CD14-positive monocyte (primary cell): ENCODE results near the gene CTNNA3. TPM values are rescaled to one million over a fixed set of nuclear protein-coding genes. Genes with fewer than 3 reads are reported as not detected.

Experiments used
- DNase-seq, 3 donors: peaks; one replicate each; pipeline ENCODE4 v3.0.0-alpha.2; 2011 to 2022
- H2AFZ ChIP-seq: 2 replicates; pipeline ENCODE4 v1.6.0; 2012; ENCODE audit warnings: mild to moderate bottlenecking, low read depth, low read length, inconsistent platforms; ENCODE audit not compliant: insufficient read depth, poor library complexity, severe bottlenecking
- H3K27ac ChIP-seq, 2 donors: 1 replicate in 1 of 2; 2 replicates in 1 of 2; pipeline ENCODE4 v1.5.1; 2012 to 2013; ENCODE audit warnings: low read length in 2 of 2, control low read depth in 1 of 2, inconsistent platforms in 1 of 2, low read depth in 1 of 2, mild to moderate bottlenecking in 1 of 2
- H3K27me3 ChIP-seq, 2 donors: one replicate each; pipeline versions ENCODE4 v1.6.0 to v1.6.1; 2011 to 2013; ENCODE audit warnings: low read length in 2 of 2; ENCODE audit not compliant: control insufficient read depth in 2 of 2, insufficient read depth in 2 of 2
- H3K36me3 ChIP-seq, 2 donors: replicated peaks in 1 of 2; 1 replicate in 1 of 2; 2 replicates in 1 of 2; pipeline versions ENCODE4 v1.5.1 to v1.6.1; 2012 to 2013; ENCODE audit warnings: low read length in 2 of 2, control low read depth in 1 of 2, inconsistent platforms in 1 of 2, mild to moderate bottlenecking in 1 of 2; ENCODE audit not compliant: insufficient read depth in 2 of 2, control insufficient read depth in 1 of 2
- H3K4me1 ChIP-seq, 2 donors: 1 replicate in 1 of 2; 2 replicates in 1 of 2; pipeline versions ENCODE4 v1.5.1 to v1.6.1; 2012 to 2013; ENCODE audit warnings: low read length in 2 of 2, control low read depth in 1 of 2, inconsistent platforms in 1 of 2, mild to moderate bottlenecking in 1 of 2, moderate library complexity in 1 of 2; ENCODE audit not compliant: insufficient read depth in 2 of 2, control insufficient read depth in 1 of 2
- H3K4me2 ChIP-seq: replicated peaks from 2 replicates; pipeline ENCODE3; 2012; ENCODE audit warnings: low read length, moderate library complexity, mild to moderate bottlenecking; ENCODE audit not compliant: poor library complexity, severe bottlenecking; ENCODE audit errors: extremely low read depth
- H3K4me3 ChIP-seq, 3 experiments: fragments of 200-600 bp in 1 of 3; sonication (generic) in 1 of 3; replicated peaks in 1 of 3; 1 replicate in 2 of 3; 2 replicates in 1 of 3; pipeline ENCODE4 v1.5.1; 2011 to 2013; ENCODE audit warnings: low read length in 3 of 3, mild to moderate bottlenecking in 3 of 3, control low read depth in 2 of 3, low read depth in 2 of 3, inconsistent platforms in 1 of 3, moderate library complexity in 1 of 3
- H3K79me2 ChIP-seq: 2 replicates; pipeline ENCODE4 v1.6.0; 2012; ENCODE audit warnings: mild to moderate bottlenecking, control low read depth, inconsistent platforms, low read length, moderate library complexity; ENCODE audit not compliant: insufficient read depth
- H3K9ac ChIP-seq: 2 replicates; pipeline ENCODE4 v1.6.0; 2017; ENCODE audit warnings: low read length, mild to moderate bottlenecking; ENCODE audit not compliant: insufficient read depth, poor library complexity, severe bottlenecking
- H3K9me3 ChIP-seq, 2 donors: replicated peaks in 1 of 2; 1 replicate in 1 of 2; 2 replicates in 1 of 2; pipeline versions ENCODE4 v1.5.1 to v1.6.1; 2012 to 2013; ENCODE audit warnings: low read length in 2 of 2, control low read depth in 1 of 2; ENCODE audit not compliant: control insufficient read depth in 1 of 2, insufficient read depth in 1 of 2
- H4K20me1 ChIP-seq: 2 replicates; pipeline ENCODE4 v1.6.0; 2012; ENCODE audit warnings: mild to moderate bottlenecking, low read length, control low read depth, moderate library complexity; ENCODE audit not compliant: insufficient read depth
- H3K27ac Mint-ChIP-seq, 7 donors: one replicate each; pipeline ENCODE4 v1.8.0; 2020; ENCODE audit warnings: mild to moderate bottlenecking in 7 of 7, mixed read lengths in 7 of 7, moderate library complexity in 6 of 7, inconsistent platforms in 2 of 7
- H3K27me3 Mint-ChIP-seq, 3 donors: one replicate each; pipeline ENCODE4 v1.8.0; 2021 to 2022; ENCODE audit warnings: low read depth in 3 of 3, mild to moderate bottlenecking in 3 of 3, mixed read lengths in 3 of 3, moderate library complexity in 3 of 3, inconsistent platforms in 1 of 3
- H3K36me3 Mint-ChIP-seq, 2 donors: one replicate each; pipeline ENCODE4 v1.8.0; 2020; ENCODE audit warnings: mixed read lengths in 2 of 2, inconsistent platforms in 1 of 2, mild to moderate bottlenecking in 1 of 2
- H3K4me1 Mint-ChIP-seq: one replicate; pipeline ENCODE4 v1.8.0; 2020; ENCODE audit warnings: mild to moderate bottlenecking, mixed read lengths
- H3K4me3 Mint-ChIP-seq, 2 donors: one replicate each; pipeline ENCODE4 v1.8.0; 2020; ENCODE audit warnings: mild to moderate bottlenecking in 2 of 2, mixed read lengths in 2 of 2, moderate library complexity in 1 of 2
- H3K9me3 Mint-ChIP-seq, 7 donors: one replicate each; pipeline ENCODE4 v1.8.0; 2020 to 2022; ENCODE audit warnings: mixed read lengths in 7 of 7, mild to moderate bottlenecking in 6 of 7, moderate library complexity in 6 of 7, inconsistent platforms in 2 of 7
- CTCF ChIP-seq: fragments of 200-600 bp; IDR thresholded peaks from one replicate; pipeline ENCODE4 v1.8.0; 2022; ENCODE audit warnings: antibody characterized with exemption, mild to moderate bottlenecking
- WGBS: methylation state at CpG from one replicate; pipeline ENCODE4 v1.1.5; 2013; ENCODE audit warnings: missing lambda C conversion rate; ENCODE audit not compliant: insufficient coverage; 5-methylcytosine and 5-hydroxymethylcytosine counted together
- intact Hi-C, 2 donors: fragments of 100-400 bp; cut with micrococcal nuclease; formaldehyde crosslinking; loops; one replicate each; pipeline versions ENCODE4 v1.15.0 to v1.15.1; 2023
- polyA plus RNA-seq, 3 donors: library from polyadenylated mRNA; depleted of rRNA in 1 of 3; unstranded in 2 of 3; stranded (reverse) in 1 of 3; fragments of 300-500 nt in 2 of 3; fragments of >200 nt in 1 of 3; fragmentation: Illumina TruSeq in 2 of 3; gene quantifications; 1 replicate in 2 of 3; 2 replicates in 1 of 3; pipeline ENCODE4 v1.2.3, GENCODE V29; 2012 to 2021

Gene CTNNA3
- polyA plus RNA-seq, 3 donors = not detected

GRCh38 chr10:66925896-66926715, 769.9 kb downstream of the CTNNA3 start, which contains the start of gene LRRTM3:
TSS of gene LRRTM3 (plus strand) at chr10:66926036.
- no peaks in the 10 kb centered on the region for H3K9me3 Mint-ChIP-seq

GRCh38 chr10:66925373-66925772, 770.6 kb downstream of the CTNNA3 start:
- no peak for DNase-seq
- peaks cover 41 to 53% of the 10 kb centered on the region in 2 donors for H3K27me3 ChIP-seq
- no peak for TF ChIP-seq CTCF
- WGBS = 27% methylated on average over 4 of the region's 7 CpGs
- Mint-ChIP-seq H3K4me3 (no peak overlapping the region), H3K36me3 (no peaks in the 10 kb centered on the region), H3K27me3 (peaks cover 26 to 38% (median 33%) of the 10 kb centered on the region in 3 donors), H3K9me3 (no peaks in the 10 kb centered on the region), H3K27ac (no peak overlapping the region), H3K4me1 (no peaks in the 10 kb centered on the region)
- H4K20me1 ChIP-seq = no peaks in the 10 kb centered on the region
- intact Hi-C loops = no loop called here
- H3K36me3 ChIP-seq = no peaks in the 10 kb centered on the region
- H3K9ac ChIP-seq = no peak overlapping the region
- H3K27ac ChIP-seq = no peak overlapping the region
- H3K4me2 ChIP-seq = no peak overlapping the region
- H3K4me3 ChIP-seq = no peak overlapping the region
- H3K9me3 ChIP-seq = peaks cover 0 to 3% of the 10 kb centered on the region in 2 donors
- H3K79me2 ChIP-seq = no peaks in the 10 kb centered on the region
- H3K4me1 ChIP-seq = no peaks in the 10 kb centered on the region
- H2AFZ ChIP-seq = peak overlapping the region; percentile 24

More at GRCh38 chr10:66925896-66926715, 769.9 kb downstream of the CTNNA3 start, which contains the start of gene LRRTM3:
- Histone ChIP-seq H3K4me3 (no peak within 1 kb of the TSS), H3K4me1 (no peaks in the 10 kb centered on the region), H3K27me3 (peaks cover 41 to 53% of the 10 kb centered on the region in 2 donors), H4K20me1 (no peaks in the 10 kb centered on the region), H2AFZ (peak within 1 kb of the TSS; percentile 24), H3K79me2 (no peaks in the 10 kb centered on the region), H3K36me3 (no peaks in the 10 kb centered on the region), H3K4me2 (no peak within 1 kb of the TSS), H3K27ac (no peak within 1 kb of the TSS), H3K9ac (no peak within 1 kb of the TSS), H3K9me3 (peaks cover 0 to 3% of the 10 kb centered on the region in 2 donors)
- peak within 1 kb of the TSS in 1 of 2 donors; percentile 26 for H3K4me3 Mint-ChIP-seq
- no peaks in the 10 kb centered on the region for H3K36me3 Mint-ChIP-seq
- WGBS = 3% methylated on average over 11 of the region's 16 CpGs
- no peak for DNase-seq
- intact Hi-C loops = no loop called here
- peaks cover 26 to 38% (median 33%) of the 10 kb centered on the region in 3 donors for H3K27me3 Mint-ChIP-seq
- H3K4me1 Mint-ChIP-seq = no peaks in the 10 kb centered on the region
- no peak within 1 kb of the TSS for H3K27ac Mint-ChIP-seq
- TF ChIP-seq CTCF = no peak
